Nephron progenitor cell (in vitro differentiated cells): ENCODE results near the gene ADAM12.
A peak's percentile ranks its signal among the peaks of the same experiment; 100 is the strongest.

Source experiments
- DNase-seq: peaks from one replicate; pipeline ENCODE4 v3.0.0; 2021
- H3K27ac Mint-ChIP-seq: 2 replicates; pipeline ENCODE4 v1.8.0; 2021; ENCODE audit warnings: mild to moderate bottlenecking, moderate library complexity, mixed read lengths
- H3K27me3 Mint-ChIP-seq: 2 replicates; pipeline ENCODE4 v1.8.0; 2021; ENCODE audit warnings: mild to moderate bottlenecking, low read depth, mixed read lengths; ENCODE audit not compliant: poor library complexity
- H3K36me3 Mint-ChIP-seq: 2 replicates; pipeline ENCODE4 v1.8.0; 2021; ENCODE audit warnings: low read depth, mixed read lengths
- H3K4me1 Mint-ChIP-seq: 2 replicates; pipeline ENCODE4 v1.8.0; 2021; ENCODE audit warnings: mixed read lengths
- H3K4me3 Mint-ChIP-seq: 2 replicates; pipeline ENCODE4 v1.8.0; 2021; ENCODE audit warnings: mild to moderate bottlenecking, moderate library complexity, mixed read lengths
- H3K9me3 Mint-ChIP-seq: 2 replicates; pipeline ENCODE4 v1.8.0; 2021; ENCODE audit warnings: mild to moderate bottlenecking, moderate library complexity, mixed read lengths
- CTCF ChIP-seq: fragments of 200-600 bp; sonication (generic); IDR thresholded peaks from 2 replicates; pipeline ENCODE4 v1.5.0; 2021; ENCODE audit warnings: antibody characterized with exemption

The ADAM12 gene

GRCh38 chr10:126408953-126409641 lies 20.8 kb upstream of the ADAM12 start:
- Mint-ChIP-seq H3K27ac (peak overlapping the region; percentile 57), H3K4me1 (peaks cover 26% of the 10 kb centered on the region), H3K4me3 (no peak overlapping the region), H3K27me3 (peaks cover 9% of the 10 kb centered on the region), H3K9me3 (no peaks in the 10 kb centered on the region), H3K36me3 (no peaks in the 10 kb centered on the region)
- no peak for TF ChIP-seq CTCF
- no peak for DNase-seq

- Mint-ChIP-seq H3K36me3 (no peaks in the 10 kb centered on the region), H3K27me3 (peaks cover 9% of the 10 kb centered on the region), H3K27ac (no peak overlapping the region), H3K4me3 (no peak overlapping the region), H3K9me3 (no peaks in the 10 kb centered on the region), H3K4me1 (peaks cover 34% of the 10 kb centered on the region)
- no peak for DNase-seq
- TF ChIP-seq CTCF = no peak
Measured at GRCh38 chr10:126407831-126408230, 19.6 kb upstream of the ADAM12 start.

- DNase-seq = no peak
- TF ChIP-seq CTCF = no peak
- Mint-ChIP-seq H3K27ac (peak overlapping the region; percentile 37), H3K4me3 (no peak overlapping the region), H3K36me3 (no peaks in the 10 kb centered on the region), H3K9me3 (no peaks in the 10 kb centered on the region), H3K27me3 (peaks cover 9% of the 10 kb centered on the region), H3K4me1 (peaks cover 34% of the 10 kb centered on the region)
Measured at GRCh38 chr10:126405239-126405775, 17.0 kb upstream of the ADAM12 start.

GRCh38 chr10:126402721-126403695 lies 14.7 kb upstream of the ADAM12 start:
- Mint-ChIP-seq H3K36me3 (no peaks in the 10 kb centered on the region), H3K4me1 (peaks cover 31% of the 10 kb centered on the region), H3K27ac (peak overlapping the region; percentile 34), H3K9me3 (no peaks in the 10 kb centered on the region), H3K27me3 (peaks cover 4% of the 10 kb centered on the region), H3K4me3 (no peak overlapping the region)
- TF ChIP-seq CTCF = no peak
- no peak for DNase-seq

- TF ChIP-seq CTCF = no peak
- no peak for DNase-seq
- Mint-ChIP-seq H3K27ac (no peak overlapping the region), H3K4me3 (no peak overlapping the region), H3K36me3 (no peaks in the 10 kb centered on the region), H3K9me3 (peaks cover 4% of the 10 kb centered on the region), H3K4me1 (peaks cover 36% of the 10 kb centered on the region), H3K27me3 (peaks cover 6% of the 10 kb centered on the region)
Measured at GRCh38 chr10:126400641-126401040, 12.4 kb upstream of the ADAM12 start.
